Upper lobe of left lung (tissue), 4 donors: Measurements from ENCODE around the gene CD59.

Experiments used
- EP300 ChIP-seq, 4 donors: sonication (generic); formaldehyde crosslinking; IDR thresholded peaks; one replicate each; pipeline ENCODE4 v1.5.1; 2017; ENCODE audit warnings: antibody characterized with exemption in 4 of 4, control low read depth in 2 of 4
- POLR2A ChIP-seq, 4 donors: fragments of 450-650 bp; IDR thresholded peaks; one replicate each; pipeline ENCODE4 v1.5.1; 2016 to 2017; ENCODE audit warnings: antibody characterized with exemption in 4 of 4, mild to moderate bottlenecking in 2 of 4
- POLR2AphosphoS5 ChIP-seq, 2 donors: sonication (generic); formaldehyde crosslinking; IDR thresholded peaks; one replicate each; pipeline ENCODE4 v1.5.1; 2017; ENCODE audit warnings: antibody characterized with exemption in 2 of 2
- TF ChIP-seq, protein P1 (sequence below), 6 experiments: fragments of 450-650 bp in 4 of 6; fragments of 200-600 bp in 2 of 6; sonication (generic) in 2 of 6; IDR thresholded peaks; one replicate each; pipeline ENCODE4 v1.5.1; 2016 to 2019; ENCODE audit warnings: antibody characterized with exemption in 6 of 6

- TF ChIP-seq, protein P1, sequence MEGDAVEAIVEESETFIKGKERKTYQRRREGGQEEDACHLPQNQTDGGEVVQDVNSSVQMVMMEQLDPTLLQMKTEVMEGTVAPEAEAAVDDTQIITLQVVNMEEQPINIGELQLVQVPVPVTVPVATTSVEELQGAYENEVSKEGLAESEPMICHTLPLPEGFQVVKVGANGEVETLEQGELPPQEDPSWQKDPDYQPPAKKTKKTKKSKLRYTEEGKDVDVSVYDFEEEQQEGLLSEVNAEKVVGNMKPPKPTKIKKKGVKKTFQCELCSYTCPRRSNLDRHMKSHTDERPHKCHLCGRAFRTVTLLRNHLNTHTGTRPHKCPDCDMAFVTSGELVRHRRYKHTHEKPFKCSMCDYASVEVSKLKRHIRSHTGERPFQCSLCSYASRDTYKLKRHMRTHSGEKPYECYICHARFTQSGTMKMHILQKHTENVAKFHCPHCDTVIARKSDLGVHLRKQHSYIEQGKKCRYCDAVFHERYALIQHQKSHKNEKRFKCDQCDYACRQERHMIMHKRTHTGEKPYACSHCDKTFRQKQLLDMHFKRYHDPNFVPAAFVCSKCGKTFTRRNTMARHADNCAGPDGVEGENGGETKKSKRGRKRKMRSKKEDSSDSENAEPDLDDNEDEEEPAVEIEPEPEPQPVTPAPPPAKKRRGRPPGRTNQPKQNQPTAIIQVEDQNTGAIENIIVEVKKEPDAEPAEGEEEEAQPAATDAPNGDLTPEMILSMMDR (IDR thresholded peaks at IDR 0.05), result no peak
- TF ChIP-seq POLR2AphosphoS5 (IDR thresholded peaks at IDR 0.05) (no peak), EP300 (IDR thresholded peaks at IDR 0.05) (no peak), POLR2A (IDR thresholded peaks at IDR 0.05) (no peak)
Measured at GRCh38 chr11:33718440-33718839, 17.8 kb downstream of the CD59 start.
